DOHH2 (cell line): Measurements from ENCODE around the gene PRELID1.

ENCODE experiments used
- H3F3A ChIP-seq: fragments of 200-600 bp; sonication (generic), shearing (Covaris generic); 2 replicates; pipeline ENCODE4 v1.6.0; 2016; ENCODE audit warnings: antibody characterized with exemption, mild to moderate bottlenecking; ENCODE audit not compliant: control insufficient read depth, insufficient read depth
- H3K27ac ChIP-seq: fragments of 200-600 bp; sonication (generic); 2 replicates; pipeline ENCODE4 v1.5.1; 2014; ENCODE audit warnings: low read depth, mild to moderate bottlenecking, low read length, moderate library complexity
- H3K27me3 ChIP-seq: fragments of 200-600 bp; sonication (generic); 2 replicates; pipeline ENCODE4 v1.6.1; 2014; ENCODE audit warnings: mild to moderate bottlenecking, low read length, mixed read lengths; ENCODE audit not compliant: control insufficient read depth
- H3K36me3 ChIP-seq: fragments of 200-600 bp; sonication (generic); 2 replicates; pipeline ENCODE4 v1.6.1; 2014; ENCODE audit warnings: mild to moderate bottlenecking, low read length, moderate library complexity, mixed read lengths; ENCODE audit not compliant: control insufficient read depth
- H3K4me1 ChIP-seq: fragments of 200-600 bp; sonication (generic); 2 replicates; pipeline ENCODE4 v1.6.1; 2014; ENCODE audit warnings: mild to moderate bottlenecking, low read length, mixed read lengths; ENCODE audit not compliant: control insufficient read depth
- H3K4me2 ChIP-seq: fragments of 200-600 bp; sonication (generic); 2 replicates; pipeline ENCODE4 v1.6.0; 2014; ENCODE audit warnings: mild to moderate bottlenecking, low read length, moderate library complexity
- H3K4me3 ChIP-seq: fragments of 200-600 bp; sonication (generic); 2 replicates; pipeline ENCODE4 v1.5.1; 2014; ENCODE audit warnings: mild to moderate bottlenecking, low read length, mixed read lengths
- H3K79me2 ChIP-seq: fragments of 200-600 bp; sonication (generic); 2 replicates; pipeline ENCODE4 v1.6.1; 2014; ENCODE audit warnings: mild to moderate bottlenecking, low read length, mixed read lengths; ENCODE audit not compliant: control insufficient read depth
- H3K9me2 ChIP-seq: fragments of 200-600 bp; sonication (generic); replicated peaks from 2 replicates; pipeline ENCODE4 v1.6.1; 2014; ENCODE audit warnings: mild to moderate bottlenecking, low read length, mixed read lengths; ENCODE audit not compliant: control insufficient read depth
- H3K9me3 ChIP-seq: fragments of 200-600 bp; sonication (generic); 2 replicates; pipeline ENCODE4 v1.6.1; 2014; ENCODE audit warnings: antibody characterized with exemption, low read length, mixed read lengths; ENCODE audit not compliant: control insufficient read depth, insufficient read depth
- H4K20me1 ChIP-seq: fragments of 200-600 bp; sonication (generic); 2 replicates; pipeline ENCODE4 v1.6.0; 2014; ENCODE audit warnings: low read depth, mild to moderate bottlenecking, antibody characterized with exemption, low read length, moderate library complexity; ENCODE audit not compliant: control insufficient read depth, insufficient read depth
- CTCF ChIP-seq: fragments of 200-600 bp; sonication (generic); IDR thresholded peaks from one replicate; pipeline ENCODE4 v1.5.1; 2014; ENCODE audit warnings: antibody characterized with exemption, mild to moderate bottlenecking, low read depth, low read length; ENCODE audit not compliant: poor library complexity, severe bottlenecking
- EZH2phosphoT487 ChIP-seq: fragments of 200-600 bp; sonication (generic); IDR thresholded peaks from 2 replicates; pipeline ENCODE4 v1.6.1; 2017; ENCODE audit warnings: borderline replicate concordance, mild to moderate bottlenecking, antibody characterized with exemption, low read length, moderate library complexity, mixed read lengths

PRELID1 gene

GRCh38 chr5:177261510-177261909 lies 42.1 kb upstream of the PRELID1 start:
- Histone ChIP-seq H3K27ac (no peak overlapping the region), H3K27me3 (no peaks in the 10 kb centered on the region), H3F3A (0 out of 2 replicates have a peak, but pooled peaks cover 5% of the 10 kb centered on the region), H3K9me2 (no peaks in the 10 kb centered on the region), H3K4me3 (no peak overlapping the region), H4K20me1 (no peaks in the 10 kb centered on the region; the same call in 1 of the 2 replicates), H3K4me2 (no peak overlapping the region), H3K9me3 (no peaks in the 10 kb centered on the region), H3K36me3 (peaks cover 91% of the 10 kb centered on the region), H3K4me1 (no peaks in the 10 kb centered on the region), H3K79me2 (no peaks in the 10 kb centered on the region)
- TF ChIP-seq EZH2phosphoT487: no peak
- TF ChIP-seq CTCF: no peak

- no peaks in the 10 kb centered on the region for H3K4me1 ChIP-seq
- H3K36me3 ChIP-seq: peaks cover 87% of the 10 kb centered on the region
- no peaks in the 10 kb centered on the region; the same call in 1 of the 2 replicates for H4K20me1 ChIP-seq
- H3K4me2 ChIP-seq: no peak overlapping the region
- no peaks in the 10 kb centered on the region for H3K9me3 ChIP-seq
- TF ChIP-seq EZH2phosphoT487 (no peak), CTCF (no peak)
- H3K27me3 ChIP-seq: no peaks in the 10 kb centered on the region
- no peaks in the 10 kb centered on the region for H3K79me2 ChIP-seq
- 0 out of 2 replicates have a peak, but pooled peaks cover 5% of the 10 kb centered on the region for H3F3A ChIP-seq
- no peak overlapping the region for H3K4me3 ChIP-seq
- H3K27ac ChIP-seq: no peak overlapping the region
- no peaks in the 10 kb centered on the region for H3K9me2 ChIP-seq
These were observed 39.4 kb upstream of the PRELID1 start for GRCh38 chr5:177264178-177264577.

GRCh38 chr5:177265395-177265794 lies 38.2 kb upstream of the PRELID1 start:
- H3F3A ChIP-seq: 0 out of 2 replicates have a peak, but pooled peaks cover 5% of the 10 kb centered on the region
- H3K9me3 ChIP-seq: no peaks in the 10 kb centered on the region
- H3K27me3 ChIP-seq: no peaks in the 10 kb centered on the region
- no peaks in the 10 kb centered on the region for H3K79me2 ChIP-seq
- TF ChIP-seq EZH2phosphoT487: no peak
- no peak for TF ChIP-seq CTCF
- H3K9me2 ChIP-seq: no peaks in the 10 kb centered on the region
- no peak overlapping the region for H3K27ac ChIP-seq
- no peaks in the 10 kb centered on the region; the same call in 1 of the 2 replicates for H4K20me1 ChIP-seq
- H3K4me3 ChIP-seq: no peak overlapping the region
- H3K36me3 ChIP-seq: peaks cover 87% of the 10 kb centered on the region
- no peaks in the 10 kb centered on the region for H3K4me1 ChIP-seq
- no peak overlapping the region for H3K4me2 ChIP-seq
